Stomach (tissue), 9 donors: ENCODE results near the gene IVD. TPM values are rescaled to one million over a fixed set of nuclear protein-coding genes. Genes with fewer than 3 reads are reported as not detected.

Experiments used
- DNase-seq, 2 donors: peaks; one replicate each; pipeline versions ENCODE4 v3.0.0 to v3.0.0-alpha.2; 2013 to 2019
- H3K27ac ChIP-seq, 5 donors: fragments of 200-600 bp in 4 of 5; sonication (generic) in 4 of 5; one replicate each; pipeline ENCODE4 v1.5.1; 2013 to 2019; ENCODE audit warnings: mild to moderate bottlenecking in 1 of 5, moderate library complexity in 1 of 5
- H3K27me3 ChIP-seq, 3 donors: fragments of 200-600 bp; sonication (generic); one replicate each; pipeline ENCODE4 v1.5.1; 2017 to 2019; ENCODE audit warnings: mixed run types in 1 of 3
- H3K36me3 ChIP-seq, 4 donors: fragments of 200-600 bp; sonication (generic); 1 replicate in 3 of 4; 2 replicates in 1 of 4; pipeline ENCODE4 v1.5.1; 2016 to 2019
- H3K4me1 ChIP-seq, 4 donors: fragments of 200-600 bp; sonication (generic); one replicate each; pipeline ENCODE4 v1.5.1; 2016 to 2019
- H3K4me3 ChIP-seq, 4 donors: fragments of 200-600 bp; sonication (generic) in 3 of 4; one replicate each; pipeline ENCODE4 v1.5.1; 2016 to 2019; ENCODE audit warnings: mild to moderate bottlenecking in 1 of 4
- H3K9me3 ChIP-seq, 4 donors: fragments of 200-600 bp; sonication (generic); one replicate each; pipeline ENCODE4 v1.5.1; 2016 to 2019
- CTCF ChIP-seq, 7 experiments: fragments of 450-650 bp in 4 of 7; fragments of 200-600 bp in 3 of 7; sonication (generic) in 3 of 7; IDR thresholded peaks; one replicate each; pipeline ENCODE4 v1.5.1; 2016 to 2019; ENCODE audit warnings: antibody characterized with exemption in 7 of 7, control low read depth in 2 of 7, mild to moderate bottlenecking in 1 of 7
- EP300 ChIP-seq: sonication (generic); formaldehyde crosslinking; IDR thresholded peaks from one replicate; pipeline ENCODE4 v1.6.1; 2017; ENCODE audit warnings: antibody characterized with exemption
- POLR2A ChIP-seq, 4 donors: fragments of 450-650 bp; IDR thresholded peaks; one replicate each; pipeline ENCODE4 v1.6.1; 2016; ENCODE audit warnings: antibody characterized with exemption in 4 of 4, control low read depth in 2 of 4, mild to moderate bottlenecking in 1 of 4, moderate library complexity in 1 of 4
- POLR2AphosphoS5 ChIP-seq, 3 donors: sonication (generic); formaldehyde crosslinking; IDR thresholded peaks; one replicate each; pipeline ENCODE4 v1.6.1; 2016; ENCODE audit warnings: antibody characterized with exemption in 3 of 3
- WGBS, 5 donors: extraction: QIAGEN DNeasy Blood & Tissue Kit in 3 of 5; methylation state at CpG; one replicate each; pipeline versions ENCODE4 v1.1.5 to v1.1.7; 2013 to 2018; 5-methylcytosine and 5-hydroxymethylcytosine counted together
- intact Hi-C: fragments of 100-400 bp; cut with DNase I; formaldehyde crosslinking; loops from one replicate; pipeline ENCODE4 v1.15.1; 2023; ENCODE audit warnings: low total_unique reads
- polyA plus RNA-seq, 3 donors: library from polyadenylated mRNA; stranded (reverse); fragments of 200-250 nt; gene quantifications; one replicate each; pipeline ENCODE4 v1.2.3, GENCODE V29; 2013
- total RNA-seq, 5 donors: library from RNA; depleted of rRNA; stranded (reverse); fragments of >200 nt; gene quantifications; one replicate each; pipeline versions ENCODE4 v1.1.0 to v1.2.3, GENCODE V29; 2014 to 2016
- donor health status: healthy with polysubstance abuse.
- donor health status: Bipolar disorder and iron deficiency.
- donor health status: healthy.

IVD gene
- total and polyA plus RNA-seq, 8 donors: 26.7 to 78.1 (median 45.3) TPM

DNA sequence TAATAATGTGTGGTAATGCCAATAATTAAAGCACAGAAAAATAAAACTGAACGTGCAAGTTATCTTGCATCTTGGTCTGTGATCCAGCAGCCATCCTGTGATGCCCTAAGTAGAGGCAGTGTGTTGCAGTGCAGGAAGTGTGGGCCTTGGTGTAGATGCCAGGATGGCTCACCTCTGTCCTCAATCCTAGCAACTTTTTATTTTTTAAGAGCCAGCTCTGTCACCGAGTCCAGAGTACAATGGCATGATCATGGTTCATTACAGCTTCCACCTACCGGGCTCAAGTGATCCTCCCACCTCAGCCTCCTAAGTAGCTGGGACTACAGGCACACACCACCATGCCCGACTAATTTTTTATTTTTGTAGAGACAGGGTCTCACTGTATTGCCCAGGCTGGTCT is 42.8 kb downstream of the IVD start:
- H3K4me1 ChIP-seq: peaks cover 21 to 64% (median 48%) of the 10 kb centered on the region in 4 donors
- no peak overlapping the region for H3K27ac ChIP-seq
- 89 to 98% (median 95%) methylated on average over 4 of the region's 4 CpGs for WGBS, 5 donors
- no peak for TF ChIP-seq CTCF (IDR thresholded peaks at IDR 0.05)
- TF ChIP-seq EP300: no peak
- no peak for TF ChIP-seq POLR2AphosphoS5 (IDR thresholded peaks at IDR 0.05)
- no peak for TF ChIP-seq POLR2A (IDR thresholded peaks at IDR 0.05)
- H3K36me3 ChIP-seq: no peaks in the 10 kb centered on the region
- intact Hi-C loops: no loop called here
- H3K9me3 ChIP-seq: no peaks in the 10 kb centered on the region
- no peak for DNase-seq
- no peaks in the 10 kb centered on the region for H3K27me3 ChIP-seq
- H3K4me3 ChIP-seq: no peak overlapping the region

GRCh38 chr15:40449275-40449674 is 43.7 kb downstream of the IVD start:
- H3K27me3 ChIP-seq: no peaks in the 10 kb centered on the region
- no peak for TF ChIP-seq POLR2AphosphoS5 (IDR thresholded peaks at IDR 0.05)
- no peak for TF ChIP-seq EP300
- no peak for TF ChIP-seq CTCF (IDR thresholded peaks at IDR 0.05)
- TF ChIP-seq POLR2A (IDR thresholded peaks at IDR 0.05): no peak
- intact Hi-C loops: no loop called here
- peaks cover 21 to 62% (median 49%) of the 10 kb centered on the region in 4 donors for H3K4me1 ChIP-seq
- H3K27ac ChIP-seq: no peak overlapping the region
- H3K36me3 ChIP-seq: no peaks in the 10 kb centered on the region
- DNase-seq: no peak
- no peaks in the 10 kb centered on the region for H3K9me3 ChIP-seq
- no peak overlapping the region for H3K4me3 ChIP-seq

GRCh38 chr15:40450047-40450446 is 44.5 kb downstream of the IVD start:
- DNase-seq: no peak
- intact Hi-C loops: no loop called here
- no peak overlapping the region for H3K27ac ChIP-seq
- TF ChIP-seq EP300: no peak
- no peak for TF ChIP-seq POLR2A (IDR thresholded peaks at IDR 0.05)
- TF ChIP-seq POLR2AphosphoS5 (IDR thresholded peaks at IDR 0.05): no peak
- TF ChIP-seq CTCF (IDR thresholded peaks at IDR 0.05): no peak
- no peak overlapping the region for H3K4me3 ChIP-seq
- no peaks in the 10 kb centered on the region for H3K9me3 ChIP-seq
- H3K36me3 ChIP-seq: no peaks in the 10 kb centered on the region
- no peaks in the 10 kb centered on the region for H3K27me3 ChIP-seq
- H3K4me1 ChIP-seq: peaks cover 19 to 62% (median 53%) of the 10 kb centered on the region in 4 donors
- 79 to 90% (median 83%) methylated on average over 2 of the region's 2 CpGs for WGBS, 5 donors

GRCh38 chr15:40451527-40452158 is 46.0 kb downstream of the IVD start:
- no peaks in the 10 kb centered on the region for H3K27me3 ChIP-seq
- no peak overlapping the region for H3K4me3 ChIP-seq
- TF ChIP-seq CTCF (IDR thresholded peaks at IDR 0.05) (no peak), POLR2A (IDR thresholded peaks at IDR 0.05) (no peak), EP300 (no peak), POLR2AphosphoS5 (IDR thresholded peaks at IDR 0.05) (no peak)
- H3K4me1 ChIP-seq: peaks cover 28 to 67% (median 54%) of the 10 kb centered on the region in 4 donors
- no peaks in the 10 kb centered on the region for H3K9me3 ChIP-seq
- no peaks in the 10 kb centered on the region for H3K36me3 ChIP-seq
- no peak for DNase-seq
- H3K27ac ChIP-seq: no peak overlapping the region
- WGBS, 5 donors: 61 to 70% (median 67%) methylated on average over 3 of the region's 3 CpGs
- intact Hi-C loops: no loop called here
